TTC549 (cell line): ENCODE data around the gene ATP6V0E1.
"Not testable (repeated sequence)": the region's sequence is repeated elsewhere in the genome, so short reads cannot be mapped to it uniquely, and the experiment has no call there.

Source experiments
- FAIRE-seq: peaks from 2 replicates; lab custom pipeline; 2012; peaks lifted over from hg19 to GRCh38; lab: Jason Lieb, UNC

The ATP6V0E1 gene

GRCh38 chr5:173039188-173039587 is 55.6 kb downstream of the ATP6V0E1 start:
- FAIRE-seq: no peak

- no peak for FAIRE-seq
Measured at GRCh38 chr5:173039964-173040363, 56.4 kb downstream of the ATP6V0E1 start.

GRCh38 chr5:173041881-173042762 is 58.6 kb downstream of the ATP6V0E1 start:
- no peak for FAIRE-seq

- no peak for FAIRE-seq
Measured at GRCh38 chr5:173042763-173043107, 59.2 kb downstream of the ATP6V0E1 start.

- FAIRE-seq: no peak
Measured at GRCh38 chr5:173045474-173045873, 61.9 kb downstream of the ATP6V0E1 start.

- FAIRE-seq: not testable (repeated sequence)
Measured at GRCh38 chr5:173047096-173047837, 63.7 kb downstream of the ATP6V0E1 start.

- FAIRE-seq: no peak
Measured at GRCh38 chr5:173047838-173048105, 64.2 kb downstream of the ATP6V0E1 start.

- FAIRE-seq: no peak
Measured at GRCh38 chr5:173050791-173051190, 67.2 kb downstream of the ATP6V0E1 start.

- FAIRE-seq: no peak
Measured at GRCh38 chr5:173051746-173052145, 68.2 kb downstream of the ATP6V0E1 start.

- no peak for FAIRE-seq
Measured at GRCh38 chr5:173053041-173053440, 69.5 kb downstream of the ATP6V0E1 start.

GRCh38 chr5:173055042-173055721 is 71.6 kb downstream of the ATP6V0E1 start:
- FAIRE-seq: no peak

GRCh38 chr5:173055722-173055982 is 72.1 kb downstream of the ATP6V0E1 start:
- no peak for FAIRE-seq

GRCh38 chr5:173055983-173056782 is 72.6 kb downstream of the ATP6V0E1 start, which contains the start of gene CREBRF:
CREBRF (plus strand) TSS chr5:173056352; CDS start chr5:173080776, 24,424 bp downstream.
- peak; percentile 49 for FAIRE-seq

GRCh38 chr5:173056783-173057061 is 73.2 kb downstream of the ATP6V0E1 start:
- FAIRE-seq: no peak

GRCh38 chr5:173057062-173057924 is 73.7 kb downstream of the ATP6V0E1 start:
- peak; percentile 5 for FAIRE-seq

- no peak for FAIRE-seq
Measured at GRCh38 chr5:173062141-173062540, 78.6 kb downstream of the ATP6V0E1 start.

GRCh38 chr5:173065155-173065554 is 81.6 kb downstream of the ATP6V0E1 start:
- FAIRE-seq: no peak

- FAIRE-seq: no peak
Measured at GRCh38 chr5:173069671-173070070, 86.1 kb downstream of the ATP6V0E1 start.

- no peak for FAIRE-seq
Measured at GRCh38 chr5:173075137-173075843, 91.7 kb downstream of the ATP6V0E1 start.

- FAIRE-seq: no peak
Measured at GRCh38 chr5:173075970-173076369, 92.4 kb downstream of the ATP6V0E1 start.

GRCh38 chr5:173076471-173076870 is 92.9 kb downstream of the ATP6V0E1 start:
- FAIRE-seq: not testable (repeated sequence)
